Stomach (tissue), 9 donors: Measurements from ENCODE around the gene ATP10B. TPM values are rescaled to one million over a fixed set of nuclear protein-coding genes. Genes with fewer than 3 reads are reported as not detected.

Experiments
- DNase-seq, 2 donors: peaks; one replicate each; pipeline versions ENCODE4 v3.0.0 to v3.0.0-alpha.2; 2013 to 2019
- H3K27ac ChIP-seq, 5 donors: fragments of 200-600 bp in 4 of 5; sonication (generic) in 4 of 5; one replicate each; pipeline ENCODE4 v1.5.1; 2013 to 2019; ENCODE audit warnings: mild to moderate bottlenecking in 1 of 5, moderate library complexity in 1 of 5
- H3K27me3 ChIP-seq, 3 donors: fragments of 200-600 bp; sonication (generic); one replicate each; pipeline ENCODE4 v1.5.1; 2017 to 2019; ENCODE audit warnings: mixed run types in 1 of 3
- H3K36me3 ChIP-seq, 4 donors: fragments of 200-600 bp; sonication (generic); 1 replicate in 3 of 4; 2 replicates in 1 of 4; pipeline ENCODE4 v1.5.1; 2016 to 2019
- H3K4me1 ChIP-seq, 4 donors: fragments of 200-600 bp; sonication (generic); one replicate each; pipeline ENCODE4 v1.5.1; 2016 to 2019
- H3K4me3 ChIP-seq, 4 donors: fragments of 200-600 bp; sonication (generic) in 3 of 4; one replicate each; pipeline ENCODE4 v1.5.1; 2016 to 2019; ENCODE audit warnings: mild to moderate bottlenecking in 1 of 4
- H3K9me3 ChIP-seq, 4 donors: fragments of 200-600 bp; sonication (generic); one replicate each; pipeline ENCODE4 v1.5.1; 2016 to 2019
- EP300 ChIP-seq: sonication (generic); formaldehyde crosslinking; IDR thresholded peaks from one replicate; pipeline ENCODE4 v1.6.1; 2017; ENCODE audit warnings: antibody characterized with exemption
- POLR2A ChIP-seq, 4 donors: fragments of 450-650 bp; IDR thresholded peaks; one replicate each; pipeline ENCODE4 v1.6.1; 2016; ENCODE audit warnings: antibody characterized with exemption in 4 of 4, control low read depth in 2 of 4, mild to moderate bottlenecking in 1 of 4, moderate library complexity in 1 of 4
- POLR2AphosphoS5 ChIP-seq, 3 donors: sonication (generic); formaldehyde crosslinking; IDR thresholded peaks; one replicate each; pipeline ENCODE4 v1.6.1; 2016; ENCODE audit warnings: antibody characterized with exemption in 3 of 3
- WGBS, 5 donors: extraction: QIAGEN DNeasy Blood & Tissue Kit in 3 of 5; methylation state at CpG; one replicate each; pipeline versions ENCODE4 v1.1.5 to v1.1.7; 2013 to 2018; 5-methylcytosine and 5-hydroxymethylcytosine counted together
- intact Hi-C: fragments of 100-400 bp; cut with DNase I; formaldehyde crosslinking; loops from one replicate; pipeline ENCODE4 v1.15.1; 2023; ENCODE audit warnings: low total_unique reads
- polyA plus RNA-seq, 3 donors: library from polyadenylated mRNA; stranded (reverse); fragments of 200-250 nt; gene quantifications; one replicate each; pipeline ENCODE4 v1.2.3, GENCODE V29; 2013
- total RNA-seq, 5 donors: library from RNA; depleted of rRNA; stranded (reverse); fragments of >200 nt; gene quantifications; one replicate each; pipeline versions ENCODE4 v1.1.0 to v1.2.3, GENCODE V29; 2014 to 2016
- TF ChIP-seq, protein P1 (sequence below), 7 experiments: fragments of 450-650 bp in 4 of 7; fragments of 200-600 bp in 3 of 7; sonication (generic) in 3 of 7; IDR thresholded peaks; one replicate each; pipeline ENCODE4 v1.5.1; 2016 to 2019; ENCODE audit warnings: antibody characterized with exemption in 7 of 7, control low read depth in 2 of 7, mild to moderate bottlenecking in 1 of 7
- donor health status: healthy with polysubstance abuse.
- donor health status: Bipolar disorder and iron deficiency.
- donor health status: healthy.

The ATP10B gene
- total and polyA plus RNA-seq, 8 donors = 0.25 to 115 (median 4.4) TPM

DNA sequence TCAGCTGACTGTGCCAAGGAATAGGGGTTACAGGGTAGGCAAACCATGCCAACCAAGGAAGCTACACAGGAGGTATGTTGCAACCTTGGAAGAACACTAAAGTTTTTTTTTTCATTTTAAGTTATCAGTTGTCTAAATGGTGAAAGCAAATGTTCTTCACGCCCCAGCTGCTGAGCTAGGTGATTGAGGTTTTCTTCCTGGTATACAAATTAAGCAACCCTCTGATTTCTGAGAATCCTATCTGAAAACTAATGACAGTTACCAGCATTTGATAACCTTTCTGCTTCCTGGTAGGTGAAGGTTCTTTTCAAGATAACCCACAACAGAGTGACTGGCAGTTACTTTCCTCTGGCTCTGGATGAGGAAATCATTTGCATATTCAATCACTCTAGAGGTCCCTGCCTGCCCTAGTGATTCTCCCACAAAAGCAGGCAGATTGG is 194.9 kb downstream of the ATP10B start:
- Histone ChIP-seq H3K4me3 (no peak overlapping the region), H3K9me3 (no peaks in the 10 kb centered on the region), H3K27ac (peak overlapping the region in 1 of 5 donors; percentile 49), H3K27me3 (no peaks in the 10 kb centered on the region), H3K4me1 (no peaks in the 10 kb centered on the region), H3K36me3 (no peaks in the 10 kb centered on the region)
- TF ChIP-seq, protein P1, sequence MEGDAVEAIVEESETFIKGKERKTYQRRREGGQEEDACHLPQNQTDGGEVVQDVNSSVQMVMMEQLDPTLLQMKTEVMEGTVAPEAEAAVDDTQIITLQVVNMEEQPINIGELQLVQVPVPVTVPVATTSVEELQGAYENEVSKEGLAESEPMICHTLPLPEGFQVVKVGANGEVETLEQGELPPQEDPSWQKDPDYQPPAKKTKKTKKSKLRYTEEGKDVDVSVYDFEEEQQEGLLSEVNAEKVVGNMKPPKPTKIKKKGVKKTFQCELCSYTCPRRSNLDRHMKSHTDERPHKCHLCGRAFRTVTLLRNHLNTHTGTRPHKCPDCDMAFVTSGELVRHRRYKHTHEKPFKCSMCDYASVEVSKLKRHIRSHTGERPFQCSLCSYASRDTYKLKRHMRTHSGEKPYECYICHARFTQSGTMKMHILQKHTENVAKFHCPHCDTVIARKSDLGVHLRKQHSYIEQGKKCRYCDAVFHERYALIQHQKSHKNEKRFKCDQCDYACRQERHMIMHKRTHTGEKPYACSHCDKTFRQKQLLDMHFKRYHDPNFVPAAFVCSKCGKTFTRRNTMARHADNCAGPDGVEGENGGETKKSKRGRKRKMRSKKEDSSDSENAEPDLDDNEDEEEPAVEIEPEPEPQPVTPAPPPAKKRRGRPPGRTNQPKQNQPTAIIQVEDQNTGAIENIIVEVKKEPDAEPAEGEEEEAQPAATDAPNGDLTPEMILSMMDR (IDR thresholded peaks at IDR 0.05) = no peak
- TF ChIP-seq POLR2AphosphoS5 (IDR thresholded peaks at IDR 0.05) = no peak
- TF ChIP-seq EP300 = no peak
- no peak for TF ChIP-seq POLR2A (IDR thresholded peaks at IDR 0.05)
- DNase-seq = peak in 1 of 2 donors; percentile 35
- WGBS, 5 donors = 47 to 69% (median 55%) methylated on average over 1 of the region's 1 CpG
- intact Hi-C loops = no loop called here

DNA sequence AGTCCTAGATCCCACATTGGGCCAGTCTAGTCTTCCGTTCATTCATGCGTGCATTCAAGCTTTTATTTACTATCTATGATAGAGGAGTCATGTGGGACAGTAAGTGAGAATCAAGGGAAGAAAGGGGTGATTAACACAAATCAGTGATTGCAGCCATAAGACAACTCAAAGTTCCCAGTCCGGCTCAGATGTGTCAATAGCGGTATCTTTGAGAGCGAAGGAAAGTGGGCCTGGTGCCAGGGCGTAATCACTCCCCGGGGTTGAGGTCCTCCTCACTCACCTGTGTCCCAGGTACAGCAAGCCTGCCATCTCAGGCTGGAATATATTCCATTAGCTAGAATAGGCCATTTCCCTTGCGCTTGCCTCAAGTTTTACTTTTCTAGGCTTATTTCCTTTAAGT is 196.3 kb downstream of the ATP10B start:
- 52 to 70% (median 61%) methylated on average over 8 of the region's 8 CpGs for WGBS, 5 donors
- Histone ChIP-seq H3K27ac (no peak overlapping the region), H3K27me3 (no peaks in the 10 kb centered on the region), H3K4me1 (no peaks in the 10 kb centered on the region), H3K36me3 (no peaks in the 10 kb centered on the region), H3K4me3 (no peak overlapping the region), H3K9me3 (no peaks in the 10 kb centered on the region)
- TF ChIP-seq, protein P1 (IDR thresholded peaks at IDR 0.05) = no peak
- TF ChIP-seq EP300 (no peak), POLR2A (IDR thresholded peaks at IDR 0.05) (no peak), POLR2AphosphoS5 (IDR thresholded peaks at IDR 0.05) (no peak)
- intact Hi-C loops = no loop called here
- peak; percentile 60 to 62 for DNase-seq

DNA sequence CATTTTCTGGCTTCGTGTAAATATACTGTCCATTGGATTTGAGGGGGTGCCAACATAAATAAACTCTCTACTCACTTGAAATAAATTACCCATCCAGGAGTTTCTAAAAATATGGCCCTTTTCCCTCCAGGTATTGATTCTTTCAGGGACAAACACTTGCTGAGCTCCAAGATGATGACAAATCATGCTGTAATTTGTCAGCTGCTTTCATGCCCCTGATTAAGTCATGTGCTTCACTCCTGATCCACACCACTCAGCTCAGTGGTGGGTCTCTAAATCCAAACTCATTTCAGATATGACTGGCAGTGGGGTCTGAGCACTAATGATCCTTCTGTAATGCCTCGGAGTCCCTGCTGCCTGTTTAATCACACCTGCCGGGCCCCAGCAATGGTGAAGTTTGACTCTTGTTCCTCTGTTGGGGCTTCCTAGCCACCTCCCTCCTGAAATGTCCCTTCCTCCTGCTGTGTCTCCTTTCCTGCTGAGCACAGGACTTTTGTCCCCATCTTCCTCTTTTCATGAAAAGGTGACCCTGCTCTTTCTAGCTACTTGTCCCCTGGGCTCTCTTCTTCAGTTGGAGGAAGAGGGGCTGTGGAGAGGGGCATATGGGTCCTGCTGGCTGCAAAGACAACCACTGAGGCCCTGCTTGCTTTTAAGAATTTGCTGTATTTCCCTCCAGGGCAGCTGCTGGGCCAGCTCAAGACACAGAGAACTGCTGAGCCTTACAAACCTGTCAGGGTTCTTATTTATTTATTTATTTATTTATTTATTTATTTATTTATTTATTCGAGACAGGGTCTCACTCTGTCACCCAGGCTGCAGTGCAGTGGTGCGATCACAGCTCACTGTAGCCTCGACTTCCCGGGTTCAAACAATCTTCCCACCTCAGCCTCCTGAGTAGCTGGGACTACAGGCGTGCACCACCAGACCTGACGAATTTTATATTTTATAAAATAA is 200.0 kb downstream of the ATP10B start:
- WGBS, 5 donors = 81 to 91% (median 84%) methylated on average over 9 of the region's 9 CpGs
- DNase-seq = peak in 1 of 2 donors; percentile 22
- Histone ChIP-seq H3K4me1 (no peaks in the 10 kb centered on the region), H3K36me3 (no peaks in the 10 kb centered on the region), H3K9me3 (no peaks in the 10 kb centered on the region), H3K27me3 (no peaks in the 10 kb centered on the region), H3K4me3 (no peak overlapping the region), H3K27ac (no peak overlapping the region)
- TF ChIP-seq EP300 = no peak
- TF ChIP-seq, protein P1 (IDR thresholded peaks at IDR 0.05) = no peak
- no peak for TF ChIP-seq POLR2AphosphoS5 (IDR thresholded peaks at IDR 0.05)
- no peak for TF ChIP-seq POLR2A (IDR thresholded peaks at IDR 0.05)
- intact Hi-C loops = no loop called here

DNA sequence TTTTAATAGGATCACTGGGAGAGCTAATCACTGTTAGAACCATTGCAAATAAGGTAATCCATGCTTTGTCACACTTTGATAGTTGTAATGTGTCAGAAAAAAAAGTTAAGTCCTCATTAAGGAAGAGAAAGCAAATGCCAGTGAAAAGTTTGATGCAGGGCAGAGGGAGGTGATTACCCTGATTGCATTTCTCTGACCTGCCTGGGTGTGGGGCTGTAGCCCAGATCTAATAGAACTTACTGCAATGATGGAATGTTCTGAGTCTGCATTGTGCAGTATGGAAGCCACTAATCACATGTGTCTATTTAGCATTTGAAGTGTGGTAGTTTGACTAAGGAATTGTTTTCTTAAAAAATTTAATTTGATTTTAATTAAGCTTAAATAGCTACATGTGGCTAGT is 202.7 kb downstream of the ATP10B start:
- H3K4me3 ChIP-seq = no peak overlapping the region
- H3K36me3 ChIP-seq = no peaks in the 10 kb centered on the region
- H3K27me3 ChIP-seq = no peaks in the 10 kb centered on the region
- no peaks in the 10 kb centered on the region for H3K9me3 ChIP-seq
- no peak for TF ChIP-seq EP300
- TF ChIP-seq, protein P1 (IDR thresholded peaks at IDR 0.05) = peak in 1 of 7 experiments; percentile 31
- no peak overlapping the region for H3K27ac ChIP-seq
- H3K4me1 ChIP-seq = no peaks in the 10 kb centered on the region
- DNase-seq = peak in 1 of 2 donors; percentile 36
- intact Hi-C loops = no loop called here
